Nephron progenitor cell (in vitro differentiated cells): ENCODE data around the gene WDR76.
A peak's percentile ranks its signal among the peaks of the same experiment; 100 is the strongest.

Source experiments
- DNase-seq: peaks from one replicate; pipeline ENCODE4 v3.0.0; 2021
- H3K27ac Mint-ChIP-seq: 2 replicates; pipeline ENCODE4 v1.8.0; 2021; ENCODE audit warnings: mild to moderate bottlenecking, moderate library complexity, mixed read lengths
- H3K27me3 Mint-ChIP-seq: 2 replicates; pipeline ENCODE4 v1.8.0; 2021; ENCODE audit warnings: mild to moderate bottlenecking, low read depth, mixed read lengths; ENCODE audit not compliant: poor library complexity
- H3K36me3 Mint-ChIP-seq: 2 replicates; pipeline ENCODE4 v1.8.0; 2021; ENCODE audit warnings: low read depth, mixed read lengths
- H3K4me1 Mint-ChIP-seq: 2 replicates; pipeline ENCODE4 v1.8.0; 2021; ENCODE audit warnings: mixed read lengths
- H3K4me3 Mint-ChIP-seq: 2 replicates; pipeline ENCODE4 v1.8.0; 2021; ENCODE audit warnings: mild to moderate bottlenecking, moderate library complexity, mixed read lengths
- H3K9me3 Mint-ChIP-seq: 2 replicates; pipeline ENCODE4 v1.8.0; 2021; ENCODE audit warnings: mild to moderate bottlenecking, moderate library complexity, mixed read lengths
- TF ChIP-seq, protein P1 (sequence below): fragments of 200-600 bp; sonication (generic); IDR thresholded peaks from 2 replicates; pipeline ENCODE4 v1.5.0; 2021; ENCODE audit warnings: antibody characterized with exemption

Gene WDR76

DNA sequence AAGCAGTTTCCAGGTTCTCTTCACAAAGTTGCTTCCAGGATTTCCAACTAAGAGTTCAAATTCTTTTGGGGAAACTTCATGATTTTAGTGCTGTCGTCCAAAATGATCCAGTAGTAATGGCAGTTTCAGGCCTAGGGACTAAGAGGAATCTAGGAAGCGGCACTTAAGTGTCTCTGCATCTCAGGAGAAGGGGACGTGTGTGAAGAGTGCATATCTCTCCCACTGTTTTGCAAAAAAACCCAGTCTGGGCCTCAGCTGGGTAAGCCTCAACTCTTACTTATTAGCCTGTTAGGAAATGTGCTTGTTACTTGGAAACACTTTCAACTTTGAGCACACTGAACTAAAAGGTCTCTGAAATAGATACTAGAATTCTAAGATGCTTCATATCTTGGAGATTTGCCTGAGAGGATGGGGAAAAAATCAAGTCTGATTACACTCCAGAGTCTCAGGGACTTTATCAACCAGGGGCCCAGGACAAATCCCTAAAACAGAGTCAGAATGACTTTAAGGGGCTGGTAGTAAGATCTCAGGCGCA, 81.8 kb downstream of the WDR76 start:
- TF ChIP-seq, protein P1, sequence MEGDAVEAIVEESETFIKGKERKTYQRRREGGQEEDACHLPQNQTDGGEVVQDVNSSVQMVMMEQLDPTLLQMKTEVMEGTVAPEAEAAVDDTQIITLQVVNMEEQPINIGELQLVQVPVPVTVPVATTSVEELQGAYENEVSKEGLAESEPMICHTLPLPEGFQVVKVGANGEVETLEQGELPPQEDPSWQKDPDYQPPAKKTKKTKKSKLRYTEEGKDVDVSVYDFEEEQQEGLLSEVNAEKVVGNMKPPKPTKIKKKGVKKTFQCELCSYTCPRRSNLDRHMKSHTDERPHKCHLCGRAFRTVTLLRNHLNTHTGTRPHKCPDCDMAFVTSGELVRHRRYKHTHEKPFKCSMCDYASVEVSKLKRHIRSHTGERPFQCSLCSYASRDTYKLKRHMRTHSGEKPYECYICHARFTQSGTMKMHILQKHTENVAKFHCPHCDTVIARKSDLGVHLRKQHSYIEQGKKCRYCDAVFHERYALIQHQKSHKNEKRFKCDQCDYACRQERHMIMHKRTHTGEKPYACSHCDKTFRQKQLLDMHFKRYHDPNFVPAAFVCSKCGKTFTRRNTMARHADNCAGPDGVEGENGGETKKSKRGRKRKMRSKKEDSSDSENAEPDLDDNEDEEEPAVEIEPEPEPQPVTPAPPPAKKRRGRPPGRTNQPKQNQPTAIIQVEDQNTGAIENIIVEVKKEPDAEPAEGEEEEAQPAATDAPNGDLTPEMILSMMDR = no peak
- Mint-ChIP-seq H3K4me3 (no peak overlapping the region), H3K27me3 (peaks cover 3% of the 10 kb centered on the region), H3K36me3 (no peaks in the 10 kb centered on the region), H3K27ac (no peak overlapping the region), H3K4me1 (peaks cover 36% of the 10 kb centered on the region), H3K9me3 (no peaks in the 10 kb centered on the region)
- DNase-seq = no peak

DNA sequence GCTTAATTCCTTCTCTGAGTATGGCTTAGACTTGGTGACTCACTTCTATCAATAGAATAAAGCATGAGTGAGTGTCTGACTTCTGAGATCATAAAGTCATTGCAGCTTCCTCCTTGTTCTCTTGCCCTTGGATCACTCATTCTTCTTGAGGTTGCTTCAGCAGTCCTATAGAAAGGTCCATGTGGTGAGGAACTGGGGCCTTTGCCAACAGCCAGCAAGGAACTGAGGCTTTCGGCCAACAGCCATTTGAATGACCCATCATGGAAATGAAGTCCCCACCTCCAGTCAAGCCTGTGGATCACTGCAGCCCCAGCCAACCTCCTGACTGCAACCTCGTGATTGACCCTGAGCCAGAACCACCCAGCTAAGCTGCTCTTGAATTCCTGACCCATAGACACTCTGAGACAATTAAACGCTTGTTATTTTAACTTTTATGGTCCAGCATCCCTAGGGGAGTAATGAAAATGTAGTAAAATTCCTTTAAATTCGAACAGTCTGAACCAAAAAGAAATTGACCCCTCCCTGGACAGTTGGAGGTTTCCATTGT, 84.5 kb downstream of the WDR76 start:
- H3K9me3 Mint-ChIP-seq = no peaks in the 10 kb centered on the region
- H3K27me3 Mint-ChIP-seq = peaks cover 3% of the 10 kb centered on the region
- H3K27ac Mint-ChIP-seq = no peak overlapping the region
- H3K36me3 Mint-ChIP-seq = no peaks in the 10 kb centered on the region
- DNase-seq = no peak
- TF ChIP-seq, protein P1 = no peak
- H3K4me1 Mint-ChIP-seq = peaks cover 46% of the 10 kb centered on the region
- no peak overlapping the region for H3K4me3 Mint-ChIP-seq

DNA sequence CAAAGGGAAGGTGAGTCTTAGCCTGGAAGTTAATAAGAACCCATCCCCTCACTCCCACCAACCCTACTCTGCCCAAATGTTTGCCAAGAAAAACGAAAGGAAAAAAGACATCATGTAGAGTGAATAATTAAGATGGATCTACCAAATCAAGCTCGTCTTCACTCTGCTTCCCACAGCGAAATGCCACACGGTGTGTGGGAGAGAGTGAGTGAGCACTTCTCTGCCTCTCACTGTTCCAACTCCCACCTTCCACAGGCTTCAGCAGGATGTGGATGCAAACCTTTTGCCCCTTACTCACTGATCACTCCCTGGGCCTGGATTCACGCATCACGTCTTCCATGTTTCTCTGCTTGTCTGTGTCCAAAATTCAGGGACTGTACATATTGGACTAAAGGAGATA, 85.4 kb downstream of the WDR76 start:
- Mint-ChIP-seq H3K27ac (peak overlapping the region; percentile 11), H3K9me3 (no peaks in the 10 kb centered on the region), H3K27me3 (peaks cover 3% of the 10 kb centered on the region), H3K4me1 (peaks cover 46% of the 10 kb centered on the region), H3K36me3 (no peaks in the 10 kb centered on the region), H3K4me3 (peak overlapping the region; percentile 5)
- TF ChIP-seq, protein P1 = no peak
- no peak for DNase-seq

DNA sequence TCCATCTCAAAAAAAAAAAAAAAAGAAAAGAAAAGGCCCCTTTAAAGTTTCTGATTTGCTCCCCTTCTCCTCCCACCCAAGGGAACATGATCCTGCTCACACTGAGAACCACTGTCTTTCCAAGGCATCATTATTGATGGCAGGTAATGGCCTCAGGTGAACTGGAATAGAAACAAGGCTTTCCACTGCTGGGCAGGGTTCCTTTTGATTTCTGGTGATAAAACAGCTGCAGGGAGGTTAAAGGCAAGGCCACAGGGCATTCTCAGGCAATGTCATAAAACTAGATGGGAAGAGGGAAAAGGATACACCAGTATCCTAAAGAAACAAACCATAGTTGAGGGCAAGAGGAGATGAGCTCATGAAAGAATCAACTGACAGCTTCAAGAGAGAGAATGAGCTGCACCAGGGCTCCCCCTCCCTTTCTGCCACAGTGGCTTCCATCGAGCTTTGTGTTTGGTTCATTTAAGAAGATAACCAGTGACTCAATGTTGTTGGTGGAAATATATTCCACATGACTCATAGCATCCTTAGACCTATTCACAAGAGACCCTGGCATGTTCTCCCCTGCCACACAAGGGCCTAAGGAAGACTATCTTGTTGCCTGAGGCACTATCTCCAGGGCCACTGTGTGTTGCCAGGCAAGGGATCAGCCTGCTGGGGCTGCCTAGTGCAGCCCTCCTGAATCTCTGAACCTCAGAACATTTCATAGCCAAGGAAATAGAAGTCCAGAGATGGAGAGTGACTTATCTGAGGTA, 86.4 kb downstream of the WDR76 start:
- peaks cover 46% of the 10 kb centered on the region for H3K4me1 Mint-ChIP-seq
- no peaks in the 10 kb centered on the region for H3K9me3 Mint-ChIP-seq
- peak overlapping the region; percentile 75 for H3K27ac Mint-ChIP-seq
- TF ChIP-seq, protein P1 = no peak
- H3K27me3 Mint-ChIP-seq = peaks cover 3% of the 10 kb centered on the region
- no peak overlapping the region for H3K4me3 Mint-ChIP-seq
- no peaks in the 10 kb centered on the region for H3K36me3 Mint-ChIP-seq
- DNase-seq = no peak

DNA sequence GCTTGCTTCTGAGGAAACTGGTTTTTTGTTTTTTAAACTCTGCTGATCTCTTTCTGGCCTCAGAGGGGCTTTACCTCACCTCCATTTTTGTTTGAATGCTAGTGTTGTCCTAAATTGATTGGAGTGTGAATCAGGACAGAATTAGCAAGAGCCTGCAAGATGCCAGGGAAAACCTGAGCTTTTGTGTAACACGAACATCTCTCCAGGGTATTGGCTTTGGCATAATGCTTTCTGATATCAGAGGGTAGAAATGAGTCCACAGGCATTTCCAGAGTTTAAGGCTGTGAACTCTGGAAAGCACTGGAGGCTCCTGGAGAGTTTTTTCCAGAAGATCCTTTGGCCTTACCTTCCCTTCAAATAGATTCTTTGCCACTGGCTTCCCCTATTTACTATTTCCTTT, 87.1 kb downstream of the WDR76 start:
- H3K36me3 Mint-ChIP-seq = no peaks in the 10 kb centered on the region
- TF ChIP-seq, protein P1 = no peak

More for the DNA sequence above, 87.1 kb downstream of the WDR76 start:
- Mint-ChIP-seq H3K27ac (no peak overlapping the region), H3K9me3 (no peaks in the 10 kb centered on the region), H3K4me1 (peaks cover 46% of the 10 kb centered on the region), H3K4me3 (no peak overlapping the region), H3K27me3 (peaks cover 6% of the 10 kb centered on the region)
- no peak for DNase-seq
